Adipocyte (in vitro differentiated cells): Measurements from ENCODE around the gene MBLAC2.

Source experiments
- DNase-seq: peaks from one replicate; pipeline ENCODE4 v3.0.0-alpha.2; 2015; ENCODE audit warnings: low read depth
- H3K27me3 ChIP-seq: replicated peaks from 2 replicates; pipeline ENCODE4 v1.7.0; 2013; ENCODE audit warnings: mild to moderate bottlenecking, low read length, moderate library complexity; ENCODE audit not compliant: control insufficient read depth, insufficient read depth
- H3K36me3 ChIP-seq: 2 replicates; pipeline ENCODE4 v1.7.0; 2013; ENCODE audit warnings: low read length, mild to moderate bottlenecking, moderate library complexity; ENCODE audit not compliant: control insufficient read depth, insufficient read depth, severe bottlenecking
- H3K4me1 ChIP-seq: 2 replicates; pipeline ENCODE4 v1.7.0; 2013; ENCODE audit warnings: mild to moderate bottlenecking, low read length, moderate library complexity; ENCODE audit not compliant: control insufficient read depth, insufficient read depth
- H3K4me3 ChIP-seq: 2 replicates; pipeline ENCODE4 v1.7.0; 2013; ENCODE audit warnings: mild to moderate bottlenecking, low read length, moderate library complexity
- H3K9ac ChIP-seq: 2 replicates; pipeline ENCODE4 v1.7.0; 2013; ENCODE audit warnings: mild to moderate bottlenecking, low read length, moderate library complexity
- H3K9me3 ChIP-seq: 2 replicates; pipeline ENCODE4 v1.7.0; 2013; ENCODE audit warnings: mild to moderate bottlenecking, low read length, moderate library complexity; ENCODE audit not compliant: control insufficient read depth

Gene MBLAC2

GRCh38 chr5:90446961-90447360 lies 27.6 kb downstream of the MBLAC2 start:
- Histone ChIP-seq H3K4me1 (peaks cover 5% of the 10 kb centered on the region), H3K36me3 (no peaks in the 10 kb centered on the region), H3K4me3 (no peak overlapping the region), H3K9ac (no peak overlapping the region), H3K27me3 (no peaks in the 10 kb centered on the region), H3K9me3 (peaks cover 8% of the 10 kb centered on the region)
- peak; percentile 54 for DNase-seq

- no peaks in the 10 kb centered on the region for H3K36me3 ChIP-seq
- DNase-seq, result peak; percentile 2
- peaks cover 5% of the 10 kb centered on the region for H3K4me1 ChIP-seq
- H3K4me3 ChIP-seq, result no peak overlapping the region
- no peaks in the 10 kb centered on the region for H3K9me3 ChIP-seq
- H3K27me3 ChIP-seq, result no peaks in the 10 kb centered on the region
- H3K9ac ChIP-seq, result peak overlapping the region; percentile 82
Measured at GRCh38 chr5:90440644-90441043, 33.9 kb downstream of the MBLAC2 start.

GRCh38 chr5:90438100-90438499 lies 36.5 kb downstream of the MBLAC2 start:
- Histone ChIP-seq H3K36me3 (no peaks in the 10 kb centered on the region), H3K9ac (no peak overlapping the region), H3K27me3 (no peaks in the 10 kb centered on the region), H3K4me1 (peaks cover 5% of the 10 kb centered on the region), H3K4me3 (no peak overlapping the region), H3K9me3 (no peaks in the 10 kb centered on the region)
- DNase-seq, result no peak

GRCh38 chr5:90437663-90438062 lies 36.9 kb downstream of the MBLAC2 start:
- no peak for DNase-seq
- no peak overlapping the region for H3K9ac ChIP-seq

DNA sequence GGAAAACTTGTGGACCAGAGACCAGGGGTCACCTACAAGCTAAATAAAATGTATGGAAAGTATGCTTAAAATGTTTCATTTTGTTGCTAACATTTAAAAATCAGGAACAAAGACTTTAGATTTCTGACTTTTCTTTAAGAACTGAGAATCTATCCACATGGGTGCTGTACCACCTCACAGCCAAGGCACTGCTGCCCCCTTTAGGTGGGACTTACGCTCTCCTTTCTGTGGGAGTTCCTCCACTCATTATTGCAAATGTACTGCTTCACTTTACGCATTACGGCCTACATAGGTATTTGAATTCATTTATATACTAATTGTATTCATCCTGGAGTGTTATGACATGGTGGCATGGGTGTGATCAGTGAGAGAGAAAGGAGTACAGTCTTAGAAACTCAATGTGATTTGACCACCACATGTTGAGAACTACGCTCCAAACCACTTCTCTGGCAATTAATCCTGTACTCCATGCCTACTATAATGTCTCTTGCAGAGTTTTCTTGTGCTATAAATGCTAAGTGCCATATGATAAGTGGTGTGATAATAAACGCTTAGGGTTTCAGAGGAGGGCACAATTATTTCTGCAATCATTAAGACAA lies 40.4 kb downstream of the MBLAC2 start:
- no peaks in the 10 kb centered on the region for H3K36me3 ChIP-seq
- H3K4me3 ChIP-seq, result no peak overlapping the region
- H3K27me3 ChIP-seq, result no peaks in the 10 kb centered on the region
- DNase-seq, result peak; percentile 49
- H3K9ac ChIP-seq, result no peak overlapping the region
- H3K4me1 ChIP-seq, result no peaks in the 10 kb centered on the region
- H3K9me3 ChIP-seq, result no peaks in the 10 kb centered on the region

More at GRCh38 chr5:90437663-90438062, 36.9 kb downstream of the MBLAC2 start:
- no peaks in the 10 kb centered on the region for H3K9me3 ChIP-seq
- no peak overlapping the region for H3K4me3 ChIP-seq
- H3K27me3 ChIP-seq, result no peaks in the 10 kb centered on the region
- no peaks in the 10 kb centered on the region for H3K36me3 ChIP-seq
- H3K4me1 ChIP-seq, result peaks cover 5% of the 10 kb centered on the region

DNA sequence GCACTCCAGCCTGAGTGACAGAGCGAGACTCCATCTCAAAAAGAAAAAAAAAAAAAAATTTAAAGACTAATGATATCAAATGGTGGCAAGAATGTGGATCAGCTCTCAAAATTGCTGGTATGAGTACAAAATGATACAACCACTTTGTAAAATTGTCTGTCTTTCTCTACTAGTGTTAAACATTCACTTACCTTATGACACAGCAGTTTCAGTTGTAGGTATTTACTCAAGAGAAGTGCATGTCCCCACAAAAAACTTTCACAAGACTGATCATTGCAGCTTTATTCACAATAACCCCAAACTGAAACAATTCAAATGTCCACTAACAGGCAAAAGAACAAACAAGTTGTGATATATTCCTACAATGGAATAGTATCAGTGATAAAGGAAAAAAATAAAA lies 50.3 kb downstream of the MBLAC2 start:
- Histone ChIP-seq H3K27me3 (no peaks in the 10 kb centered on the region), H3K4me1 (no peaks in the 10 kb centered on the region), H3K9ac (no peak overlapping the region), H3K4me3 (no peak overlapping the region), H3K36me3 (no peaks in the 10 kb centered on the region), H3K9me3 (no peaks in the 10 kb centered on the region)
- no peak for DNase-seq

GRCh38 chr5:90421136-90421535 lies 53.4 kb downstream of the MBLAC2 start:
- no peaks in the 10 kb centered on the region for H3K36me3 ChIP-seq
- no peak for DNase-seq
- H3K27me3 ChIP-seq, result no peaks in the 10 kb centered on the region
- no peaks in the 10 kb centered on the region for H3K9me3 ChIP-seq
- H3K4me1 ChIP-seq, result peaks cover 3% of the 10 kb centered on the region
- no peak overlapping the region for H3K4me3 ChIP-seq
- no peak overlapping the region for H3K9ac ChIP-seq

GRCh38 chr5:90418214-90418613 lies 56.4 kb downstream of the MBLAC2 start:
- Histone ChIP-seq H3K9ac (no peak overlapping the region), H3K4me3 (peak overlapping the region; percentile 31), H3K4me1 (peaks cover 6% of the 10 kb centered on the region), H3K27me3 (no peaks in the 10 kb centered on the region), H3K9me3 (no peaks in the 10 kb centered on the region), H3K36me3 (no peaks in the 10 kb centered on the region)
- peak; percentile 35 for DNase-seq

DNA sequence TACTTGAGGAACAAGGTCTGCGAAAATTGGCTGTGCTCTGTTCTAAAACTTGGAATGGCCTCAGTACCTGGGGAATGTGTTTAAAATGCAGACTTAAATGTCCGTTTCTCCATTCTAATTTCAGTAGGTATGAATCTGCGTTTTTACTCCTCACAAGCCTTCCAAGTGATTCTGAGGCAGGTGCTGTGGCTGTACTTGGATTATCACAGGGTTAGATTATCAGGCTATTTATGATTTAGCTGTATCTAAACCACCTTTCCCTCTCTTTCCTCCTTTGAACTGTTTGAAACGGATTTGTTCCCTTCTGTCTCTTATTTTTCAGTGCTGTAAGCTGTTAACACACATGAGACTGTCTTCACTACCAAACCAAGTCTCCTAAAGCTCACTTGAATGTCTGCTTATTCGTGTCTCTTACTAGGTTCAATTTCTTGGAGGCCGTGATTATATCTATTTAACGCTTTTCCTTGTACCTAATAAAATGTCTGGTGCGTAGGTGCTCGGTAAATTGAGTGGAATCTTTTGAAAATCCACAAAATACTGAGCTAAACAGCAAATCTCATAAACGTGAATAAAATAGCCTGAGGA lies 64.3 kb downstream of the MBLAC2 start:
- Histone ChIP-seq H3K27me3 (no peaks in the 10 kb centered on the region), H3K36me3 (peaks cover 5% of the 10 kb centered on the region), H3K9me3 (no peaks in the 10 kb centered on the region), H3K4me3 (peak overlapping the region; percentile 96), H3K4me1 (peaks cover 21% of the 10 kb centered on the region), H3K9ac (peak overlapping the region; percentile 96)
- no peak for DNase-seq

DNA sequence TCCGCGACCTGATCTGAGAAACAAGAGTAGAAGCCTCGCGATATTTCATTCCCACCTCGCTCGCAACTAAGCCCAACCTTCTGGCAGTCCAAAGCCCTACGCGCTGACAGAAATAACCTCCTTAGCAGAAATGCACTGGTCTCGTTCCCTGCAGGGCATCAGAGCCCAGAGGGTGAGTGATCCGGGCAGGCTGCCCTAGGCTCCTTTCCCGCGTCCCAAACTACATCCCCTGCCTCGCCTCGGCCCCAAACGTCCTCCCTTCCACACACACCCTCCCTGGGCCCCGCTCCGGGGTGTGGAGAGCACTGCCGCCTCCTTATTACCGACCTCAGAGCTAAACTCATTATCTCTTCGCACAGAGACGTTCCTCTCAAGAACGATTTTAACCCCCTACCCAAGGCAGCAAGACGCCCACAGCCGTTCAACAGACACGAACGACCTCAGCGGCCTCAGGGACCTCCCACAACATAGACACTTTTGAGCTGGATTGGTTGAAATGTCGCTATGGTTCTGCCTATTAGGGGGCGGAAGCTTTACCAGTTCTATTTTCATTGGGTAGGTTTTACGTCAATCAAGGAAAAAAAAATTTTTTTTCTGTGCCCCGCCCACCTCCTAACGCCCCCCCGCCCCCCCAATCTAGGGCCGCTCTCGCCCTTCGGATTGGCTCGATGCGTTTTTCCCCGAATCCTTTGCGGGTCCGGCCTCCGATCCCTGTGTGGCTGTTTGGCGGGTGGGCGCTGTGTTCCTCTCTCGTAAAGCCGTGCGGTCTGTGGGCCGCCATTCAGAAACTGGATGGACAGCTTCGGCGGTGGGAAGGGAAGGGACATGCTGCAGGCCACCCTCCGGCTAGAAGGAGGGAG lies 65.0 kb downstream of the MBLAC2 start, which contains the start of gene CETN3:
Gene CETN3, minus strand, starts transcription at position 439 of the 860 bp plus-strand sequence. Its CDS starts 95 bp downstream, at position 344.
- no peaks in the 10 kb centered on the region for H3K9me3 ChIP-seq
- H3K4me1 ChIP-seq, result peaks cover 21% of the 10 kb centered on the region
- H3K4me3 ChIP-seq, result peak within 1 kb of the TSS; percentile 96
- H3K27me3 ChIP-seq, result no peaks in the 10 kb centered on the region
- H3K9ac ChIP-seq, result peak within 1 kb of the TSS; percentile 96
- peak; percentile 99 for DNase-seq
- peaks cover 11% of the 10 kb centered on the region for H3K36me3 ChIP-seq

GRCh38 chr5:90408571-90409317 lies 65.8 kb downstream of the MBLAC2 start:
- Histone ChIP-seq H3K9ac (peak overlapping the region; percentile 93), H3K4me1 (peaks cover 21% of the 10 kb centered on the region)
- DNase-seq, result no peak

More at GRCh38 chr5:90408571-90409317, 65.8 kb downstream of the MBLAC2 start:
- peak overlapping the region; percentile 96 for H3K4me3 ChIP-seq
- no peaks in the 10 kb centered on the region for H3K27me3 ChIP-seq
- H3K9me3 ChIP-seq, result no peaks in the 10 kb centered on the region
- peaks cover 11% of the 10 kb centered on the region for H3K36me3 ChIP-seq
